KOPT-K1 (cell line): ENCODE data around the gene PHAX.
A peak's percentile ranks its signal among the peaks of the same experiment; 100 is the strongest.
"Not testable (repeated sequence)": the region's sequence is repeated elsewhere in the genome, so short reads cannot be mapped to it uniquely, and the experiment has no call there.

Source experiments
- H3K27ac ChIP-seq: fragments of 200-600 bp; sonication (generic); 2 replicates; pipeline ENCODE4 v1.5.1; 2016; ENCODE audit warnings: antibody characterized with exemption, mild to moderate bottlenecking, low read depth, low read length; ENCODE audit not compliant: poor library complexity, severe bottlenecking
- H3K36me3 ChIP-seq: fragments of 200-600 bp; sonication (generic); 2 replicates; pipeline ENCODE4 v1.5.1; 2017; ENCODE audit warnings: antibody characterized with exemption, mild to moderate bottlenecking, low read length, moderate library complexity; ENCODE audit not compliant: insufficient read depth
- H3K9me3 ChIP-seq: fragments of 200-600 bp; sonication (generic); 2 replicates; pipeline ENCODE4 v1.5.1; 2017; ENCODE audit warnings: antibody characterized with exemption, low read length, mild to moderate bottlenecking; ENCODE audit not compliant: insufficient read depth, poor library complexity, severe bottlenecking

PHAX gene

GRCh38 chr5:126600631-126601511, at the start of gene PHAX:
PHAX (plus strand) TSS chr5:126600947; CDS start chr5:126600963, 16 bp downstream.
- Histone ChIP-seq H3K27ac (peak within 1 kb of the TSS; percentile 76), H3K36me3 (peaks cover 28% of the 10 kb centered on the region), H3K9me3 (peaks cover 9% of the 10 kb centered on the region)

GRCh38 chr5:126552614-126553013, 48.1 kb upstream of the PHAX start:
- Histone ChIP-seq H3K36me3 (no peaks in the 10 kb centered on the region), H3K27ac (no peak overlapping the region), H3K9me3 (no peaks in the 10 kb centered on the region)

- H3K9me3 ChIP-seq = not testable (repeated sequence)
Observed at GRCh38 chr5:126555101-126555500, 45.6 kb upstream of the PHAX start.

GRCh38 chr5:126561908-126562307, 38.8 kb upstream of the PHAX start:
- H3K27ac ChIP-seq = no peak overlapping the region
- H3K9me3 ChIP-seq = no peaks in the 10 kb centered on the region
- no peaks in the 10 kb centered on the region for H3K36me3 ChIP-seq

More at GRCh38 chr5:126555101-126555500, 45.6 kb upstream of the PHAX start:
- H3K27ac ChIP-seq, H3K36me3 ChIP-seq: not testable (repeated sequence)

- no peak overlapping the region for H3K27ac ChIP-seq
- no peaks in the 10 kb centered on the region for H3K36me3 ChIP-seq
- no peaks in the 10 kb centered on the region for H3K9me3 ChIP-seq
Observed at GRCh38 chr5:126562823-126563222, 37.9 kb upstream of the PHAX start.

- Histone ChIP-seq H3K36me3 (no peaks in the 10 kb centered on the region), H3K27ac (no peak overlapping the region)
Observed at GRCh38 chr5:126568206-126568755, 32.5 kb upstream of the PHAX start.

GRCh38 chr5:126575644-126576043, 25.1 kb upstream of the PHAX start:
- H3K9me3 ChIP-seq = no peaks in the 10 kb centered on the region
- no peak overlapping the region for H3K27ac ChIP-seq
- H3K36me3 ChIP-seq = no peaks in the 10 kb centered on the region

More at GRCh38 chr5:126568206-126568755, 32.5 kb upstream of the PHAX start:
- H3K9me3 ChIP-seq = no peaks in the 10 kb centered on the region

- no peaks in the 10 kb centered on the region for H3K36me3 ChIP-seq
- no peak overlapping the region for H3K27ac ChIP-seq
Observed at GRCh38 chr5:126576974-126577373, 23.8 kb upstream of the PHAX start.

GRCh38 chr5:126577415-126577814, 23.3 kb upstream of the PHAX start:
- Histone ChIP-seq H3K9me3 (no peaks in the 10 kb centered on the region), H3K27ac (no peak overlapping the region), H3K36me3 (no peaks in the 10 kb centered on the region)

More at GRCh38 chr5:126576974-126577373, 23.8 kb upstream of the PHAX start:
- no peaks in the 10 kb centered on the region for H3K9me3 ChIP-seq

- Histone ChIP-seq H3K9me3 (no peaks in the 10 kb centered on the region), H3K27ac (no peak overlapping the region), H3K36me3 (no peaks in the 10 kb centered on the region)
Observed at GRCh38 chr5:126579716-126580115, 21.0 kb upstream of the PHAX start.

- Histone ChIP-seq H3K36me3 (no peaks in the 10 kb centered on the region), H3K27ac (no peak overlapping the region), H3K9me3 (no peaks in the 10 kb centered on the region)
Observed at GRCh38 chr5:126583761-126584160, 17.0 kb upstream of the PHAX start.

- Histone ChIP-seq H3K9me3 (peaks cover 5% of the 10 kb centered on the region), H3K27ac (no peak overlapping the region), H3K36me3 (no peaks in the 10 kb centered on the region)
Observed at GRCh38 chr5:126587551-126588390, 13.0 kb upstream of the PHAX start.

- Histone ChIP-seq H3K36me3 (no peaks in the 10 kb centered on the region), H3K27ac (no peak overlapping the region), H3K9me3 (peaks cover 5% of the 10 kb centered on the region)
Observed at GRCh38 chr5:126589536-126590297, 11.0 kb upstream of the PHAX start.

- Histone ChIP-seq H3K36me3 (no peaks in the 10 kb centered on the region), H3K27ac (no peak overlapping the region)
Observed at GRCh38 chr5:126591549-126591948, 9.2 kb upstream of the PHAX start.

More at GRCh38 chr5:126591549-126591948, 9.2 kb upstream of the PHAX start:
- H3K9me3 ChIP-seq = peaks cover 5% of the 10 kb centered on the region
